ENCODE measurements around the gene GRM5.

- TF ChIP-seq CTCF (IDR thresholded peaks at IDR 0.05) = no peak
- no peak for TF ChIP-seq POLR2A (IDR thresholded peaks at IDR 0.05)
These were observed 570.9 kb downstream of the GRM5 start for GRCh38 chr11:88494848-88495247.

Data from thyroid gland (tissue), 4 donors.